ES-I3 (cell line): ENCODE results near the gene FOXO3.

ENCODE experiments used
- H3K36me3 ChIP-seq: 2 replicates; pipeline ENCODE4 v1.6.1; 2013; ENCODE audit warnings: mild to moderate bottlenecking, low read length, control low read depth, moderate library complexity; ENCODE audit not compliant: insufficient read depth
- H3K4me1 ChIP-seq: 2 replicates; pipeline ENCODE4 v1.6.1; 2013; ENCODE audit warnings: mild to moderate bottlenecking, control low read depth, low read length; ENCODE audit not compliant: insufficient read depth
- H3K9ac ChIP-seq: 2 replicates; pipeline ENCODE4 v1.6.1; 2013; ENCODE audit warnings: low read depth, mild to moderate bottlenecking, low read length, moderate library complexity
- H3K9me3 ChIP-seq: 2 replicates; pipeline ENCODE4 v1.6.1; 2013; ENCODE audit warnings: mild to moderate bottlenecking, low read length, moderate library complexity; ENCODE audit not compliant: control insufficient read depth, insufficient read depth

FOXO3 gene

GRCh38 chr6:108592371-108593337 is 31.9 kb downstream of the FOXO3 start:
- Histone ChIP-seq H3K36me3 (no peaks in the 10 kb centered on the region), H3K4me1 (peaks cover 30% of the 10 kb centered on the region), H3K9ac (no peak overlapping the region), H3K9me3 (no peaks in the 10 kb centered on the region)

- Histone ChIP-seq H3K9me3 (no peaks in the 10 kb centered on the region), H3K4me1 (peaks cover 16% of the 10 kb centered on the region; the same call in 1 of the 2 replicates), H3K9ac (no peak overlapping the region), H3K36me3 (no peaks in the 10 kb centered on the region)
Observed at GRCh38 chr6:108594151-108594550, 33.4 kb downstream of the FOXO3 start.

- H3K4me1 ChIP-seq: peaks cover 15% of the 10 kb centered on the region; the same call in 1 of the 2 replicates
- H3K9me3 ChIP-seq: no peaks in the 10 kb centered on the region
- no peak overlapping the region for H3K9ac ChIP-seq
- no peaks in the 10 kb centered on the region for H3K36me3 ChIP-seq
Observed at GRCh38 chr6:108594640-108595039, 33.9 kb downstream of the FOXO3 start.

- H3K4me1 ChIP-seq: peaks cover 11% of the 10 kb centered on the region; the same call in 1 of the 2 replicates
- no peaks in the 10 kb centered on the region for H3K9me3 ChIP-seq
- no peak overlapping the region for H3K9ac ChIP-seq
- no peaks in the 10 kb centered on the region for H3K36me3 ChIP-seq
Observed at GRCh38 chr6:108596956-108597355, 36.2 kb downstream of the FOXO3 start.

GRCh38 chr6:108597572-108598304 is 37.0 kb downstream of the FOXO3 start:
- H3K4me1 ChIP-seq: peaks cover 7% of the 10 kb centered on the region; the same call in 1 of the 2 replicates
- no peak overlapping the region for H3K9ac ChIP-seq
- H3K36me3 ChIP-seq: no peaks in the 10 kb centered on the region
- no peaks in the 10 kb centered on the region for H3K9me3 ChIP-seq

- H3K9me3 ChIP-seq: no peaks in the 10 kb centered on the region
- H3K4me1 ChIP-seq: peaks cover 7% of the 10 kb centered on the region; the same call in 1 of the 2 replicates
- H3K36me3 ChIP-seq: no peaks in the 10 kb centered on the region
- no peak overlapping the region for H3K9ac ChIP-seq
Observed at GRCh38 chr6:108598305-108598863, 37.7 kb downstream of the FOXO3 start.

- Histone ChIP-seq H3K9me3 (no peaks in the 10 kb centered on the region), H3K9ac (no peak overlapping the region), H3K36me3 (no peaks in the 10 kb centered on the region), H3K4me1 (peaks cover under 1% of the 10 kb centered on the region; the same call in 1 of the 2 replicates)
Observed at GRCh38 chr6:108604156-108604555, 43.4 kb downstream of the FOXO3 start.

GRCh38 chr6:108606250-108606690 is 45.6 kb downstream of the FOXO3 start:
- H3K4me1 ChIP-seq: peaks cover 16% of the 10 kb centered on the region
- H3K36me3 ChIP-seq: no peaks in the 10 kb centered on the region
- no peak overlapping the region for H3K9ac ChIP-seq
- no peaks in the 10 kb centered on the region for H3K9me3 ChIP-seq

GRCh38 chr6:108608453-108609275 is 47.9 kb downstream of the FOXO3 start:
- Histone ChIP-seq H3K9me3 (peaks cover 3% of the 10 kb centered on the region; the same call in 1 of the 2 replicates), H3K4me1 (peaks cover 16% of the 10 kb centered on the region), H3K9ac (no peak overlapping the region), H3K36me3 (no peaks in the 10 kb centered on the region)

GRCh38 chr6:108609276-108609769 is 48.6 kb downstream of the FOXO3 start:
- Histone ChIP-seq H3K4me1 (peaks cover 16% of the 10 kb centered on the region), H3K36me3 (no peaks in the 10 kb centered on the region), H3K9ac (no peak overlapping the region), H3K9me3 (peaks cover 3% of the 10 kb centered on the region; the same call in 1 of the 2 replicates)

- Histone ChIP-seq H3K4me1 (peaks cover 16% of the 10 kb centered on the region), H3K9ac (no peak overlapping the region), H3K36me3 (no peaks in the 10 kb centered on the region), H3K9me3 (peaks cover 3% of the 10 kb centered on the region; the same call in 1 of the 2 replicates)
Observed at GRCh38 chr6:108610270-108610839, 49.6 kb downstream of the FOXO3 start.

- no peak overlapping the region for H3K9ac ChIP-seq
- H3K4me1 ChIP-seq: peaks cover 16% of the 10 kb centered on the region
- no peaks in the 10 kb centered on the region for H3K36me3 ChIP-seq
- H3K9me3 ChIP-seq: peaks cover 3% of the 10 kb centered on the region; the same call in 1 of the 2 replicates
Observed at GRCh38 chr6:108610957-108611586, 50.4 kb downstream of the FOXO3 start.

- H3K36me3 ChIP-seq: no peaks in the 10 kb centered on the region
- H3K9ac ChIP-seq: no peak overlapping the region
- H3K4me1 ChIP-seq: peaks cover 16% of the 10 kb centered on the region
- H3K9me3 ChIP-seq: peaks cover 3% of the 10 kb centered on the region; the same call in 1 of the 2 replicates
Observed at GRCh38 chr6:108612852-108613251, 52.1 kb downstream of the FOXO3 start.
